Coronary artery (tissue), 2 donors: ENCODE measurements around the gene DRD4.

Source experiments
- DNase-seq: peaks from one replicate; pipeline ENCODE4 v3.0.0-alpha.2; 2017; ENCODE audit warnings: low spot score
- H3K27ac ChIP-seq, 2 donors: fragments of 200-600 bp; sonication (generic); one replicate each; pipeline ENCODE4 v1.5.1; 2016 to 2019
- H3K4me3 ChIP-seq: fragments of 200-600 bp; sonication (generic); 2 replicates; pipeline ENCODE4 v1.5.1; 2016; ENCODE audit warnings: mild to moderate bottlenecking, moderate library complexity
- TF ChIP-seq, protein P1 (sequence below): fragments of 200-600 bp; sonication (generic); IDR thresholded peaks from one replicate; pipeline ENCODE4 v1.5.1; 2019; ENCODE audit warnings: antibody characterized with exemption

Gene DRD4

DNA sequence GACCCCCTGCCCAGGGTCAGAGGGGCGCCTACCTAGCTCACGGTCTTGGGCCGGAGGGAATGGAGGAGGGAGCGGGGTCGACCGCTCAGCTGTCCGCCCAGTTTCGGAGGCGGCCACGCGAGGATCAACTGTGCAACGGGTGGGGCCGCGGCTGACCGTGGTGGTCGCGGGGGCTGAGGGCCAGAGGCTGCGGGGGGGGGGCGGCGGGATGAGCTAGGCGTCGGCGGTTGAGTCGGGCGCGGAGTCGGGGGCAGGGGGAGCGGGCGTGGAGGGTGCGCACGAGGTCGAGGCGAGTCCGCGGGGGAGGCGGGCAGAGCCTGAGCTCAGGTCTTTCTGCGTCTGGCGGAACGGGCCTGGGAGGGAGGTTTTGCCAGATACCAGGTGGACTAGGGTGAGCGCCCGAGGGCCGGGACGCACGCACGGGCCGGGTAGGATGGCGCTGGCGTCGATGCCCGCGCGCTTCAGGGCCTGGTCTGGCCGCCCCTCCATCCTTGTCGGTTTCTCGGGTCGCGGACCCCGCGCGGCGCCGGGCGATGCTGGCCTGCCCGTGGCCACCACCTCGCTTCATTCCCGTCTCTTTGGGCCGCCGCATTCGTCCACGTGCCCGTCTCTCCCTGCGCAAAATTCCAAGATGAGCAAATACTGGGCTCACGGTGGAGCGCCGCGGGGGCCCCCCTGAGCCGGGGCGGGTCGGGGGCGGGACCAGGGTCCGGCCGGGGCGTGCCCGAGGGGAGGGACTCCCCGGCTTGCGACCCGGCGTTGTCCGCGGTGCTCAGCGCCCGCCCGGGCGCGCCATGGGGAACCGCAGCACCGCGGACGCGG lies at the start of gene DRD4:
TSS of gene DRD4 (plus strand) at position 759 of the 822 bp plus-strand sequence. CDS start at position 795, 36 bp downstream.
- H3K4me3 ChIP-seq: peak within 1 kb of the TSS; percentile 69
- TF ChIP-seq, protein P1, sequence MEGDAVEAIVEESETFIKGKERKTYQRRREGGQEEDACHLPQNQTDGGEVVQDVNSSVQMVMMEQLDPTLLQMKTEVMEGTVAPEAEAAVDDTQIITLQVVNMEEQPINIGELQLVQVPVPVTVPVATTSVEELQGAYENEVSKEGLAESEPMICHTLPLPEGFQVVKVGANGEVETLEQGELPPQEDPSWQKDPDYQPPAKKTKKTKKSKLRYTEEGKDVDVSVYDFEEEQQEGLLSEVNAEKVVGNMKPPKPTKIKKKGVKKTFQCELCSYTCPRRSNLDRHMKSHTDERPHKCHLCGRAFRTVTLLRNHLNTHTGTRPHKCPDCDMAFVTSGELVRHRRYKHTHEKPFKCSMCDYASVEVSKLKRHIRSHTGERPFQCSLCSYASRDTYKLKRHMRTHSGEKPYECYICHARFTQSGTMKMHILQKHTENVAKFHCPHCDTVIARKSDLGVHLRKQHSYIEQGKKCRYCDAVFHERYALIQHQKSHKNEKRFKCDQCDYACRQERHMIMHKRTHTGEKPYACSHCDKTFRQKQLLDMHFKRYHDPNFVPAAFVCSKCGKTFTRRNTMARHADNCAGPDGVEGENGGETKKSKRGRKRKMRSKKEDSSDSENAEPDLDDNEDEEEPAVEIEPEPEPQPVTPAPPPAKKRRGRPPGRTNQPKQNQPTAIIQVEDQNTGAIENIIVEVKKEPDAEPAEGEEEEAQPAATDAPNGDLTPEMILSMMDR: no peak
- DNase-seq: no peak
- H3K27ac ChIP-seq: no peak within 1 kb of the TSS

DNA sequence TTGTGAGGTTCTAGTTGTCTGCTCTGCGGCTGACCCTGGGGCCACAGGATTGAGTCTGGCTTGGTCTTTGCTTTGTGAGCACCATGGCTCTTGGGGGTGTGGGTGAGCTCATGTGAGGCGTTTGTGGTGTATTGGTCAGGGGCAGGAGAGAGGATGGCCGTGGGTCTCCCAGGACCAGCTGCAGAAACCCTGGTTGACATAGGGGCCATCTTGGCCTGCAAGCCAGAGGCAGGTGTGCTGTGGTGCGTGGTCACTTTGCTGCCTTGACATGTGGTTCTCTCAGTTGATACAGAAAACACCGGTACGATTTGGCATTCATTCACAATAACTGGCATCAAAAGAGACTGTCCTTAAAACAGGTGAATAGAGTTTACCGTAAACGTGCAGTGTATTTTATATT lies 49.5 kb upstream of the DRD4 start:
- Histone ChIP-seq H3K4me3 (no peak overlapping the region), H3K27ac (no peak overlapping the region)
- TF ChIP-seq, protein P1: no peak
- DNase-seq: no peak

DNA sequence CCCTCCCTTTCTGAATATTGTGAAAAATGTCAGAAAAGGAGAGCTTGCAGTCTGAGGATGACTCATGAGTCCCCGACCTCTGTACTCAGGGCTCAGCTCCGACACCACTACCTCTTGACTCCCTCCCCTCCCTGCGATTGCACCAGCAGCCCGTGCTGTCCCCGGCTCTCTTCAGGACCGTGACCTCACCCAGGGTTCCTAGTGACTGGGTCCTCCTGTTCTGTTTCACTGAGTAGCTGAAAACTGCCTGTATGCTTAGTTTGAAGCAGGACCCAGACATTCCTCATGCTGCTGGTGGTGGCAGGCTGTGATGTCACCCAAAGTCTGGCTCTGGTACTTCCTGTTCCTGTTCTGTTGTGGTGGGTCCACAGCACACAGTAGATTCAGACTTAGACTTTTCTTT lies 49.1 kb upstream of the DRD4 start:
- TF ChIP-seq, protein P1: no peak
- Histone ChIP-seq H3K4me3 (no peak overlapping the region), H3K27ac (no peak overlapping the region)
- DNase-seq: no peak

DNA sequence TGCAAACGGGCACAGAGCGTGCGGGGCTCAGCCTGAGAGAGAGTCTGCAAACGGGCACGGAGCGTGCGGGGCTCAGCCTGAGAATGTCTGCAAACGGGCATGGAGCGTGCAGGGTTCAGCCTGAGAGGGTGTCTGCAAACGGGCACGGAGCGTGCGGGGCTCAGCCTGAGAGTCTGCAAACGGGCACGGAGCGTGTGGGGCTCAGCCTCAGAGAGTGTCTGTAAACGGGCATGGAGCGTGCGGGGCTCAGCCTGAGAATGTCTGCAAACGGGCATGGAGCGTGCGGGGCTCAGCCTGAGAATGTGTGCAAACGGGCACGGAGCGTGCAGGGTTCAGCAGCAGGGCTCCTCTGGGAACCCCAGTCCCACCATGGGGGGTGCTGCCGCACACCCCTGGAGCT lies 47.3 kb upstream of the DRD4 start:
- H3K4me3 ChIP-seq: no peak overlapping the region
- TF ChIP-seq, protein P1: no peak
- DNase-seq: no peak
- H3K27ac ChIP-seq: no peak overlapping the region

DNA sequence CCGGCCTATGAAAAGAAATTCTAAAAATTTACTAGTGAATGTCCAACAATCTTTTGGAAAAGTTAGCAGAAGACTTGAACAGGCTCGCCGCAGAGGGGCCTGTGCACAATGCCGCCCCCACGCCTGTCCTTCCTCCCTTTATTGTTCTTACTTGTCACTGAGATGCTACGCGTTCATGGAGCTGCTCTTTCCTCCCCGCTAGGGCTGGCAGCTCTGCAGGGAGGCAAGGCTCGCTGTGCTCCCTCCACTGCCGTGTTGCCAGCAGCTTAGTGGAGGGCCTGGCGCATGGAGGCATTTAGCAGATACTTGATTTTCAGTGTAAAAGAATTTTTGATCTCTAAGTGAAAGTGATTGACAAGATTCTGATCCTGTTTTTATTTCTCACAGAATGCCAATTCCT lies 46.1 kb upstream of the DRD4 start:
- TF ChIP-seq, protein P1: no peak
- no peak overlapping the region for H3K4me3 ChIP-seq
- no peak for DNase-seq

DNA sequence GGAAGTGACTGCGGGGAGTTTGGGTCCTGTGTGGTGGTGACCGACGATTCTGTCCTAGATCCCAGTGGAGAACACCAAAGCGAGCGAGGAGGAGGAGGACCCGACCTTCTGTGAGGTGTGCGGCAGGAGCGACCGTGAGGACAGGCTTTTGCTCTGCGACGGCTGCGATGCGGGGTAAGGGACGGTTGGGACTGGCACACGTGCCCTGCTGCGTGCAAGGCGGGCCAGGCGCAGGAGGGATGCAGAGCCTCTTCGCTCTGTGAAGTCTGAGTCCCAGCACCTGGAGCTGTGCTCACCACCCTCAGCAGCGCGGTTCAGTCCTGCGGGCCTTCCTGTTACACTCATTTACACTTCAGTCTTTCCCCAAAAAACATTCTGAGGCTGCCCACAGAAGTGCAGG lies 44.6 kb upstream of the DRD4 start:
- no peak for DNase-seq
- Histone ChIP-seq H3K4me3 (no peak overlapping the region), H3K27ac (no peak overlapping the region)
- TF ChIP-seq, protein P1: no peak

More for the DNA sequence above, 46.1 kb upstream of the DRD4 start:
- H3K27ac ChIP-seq: no peak overlapping the region

DNA sequence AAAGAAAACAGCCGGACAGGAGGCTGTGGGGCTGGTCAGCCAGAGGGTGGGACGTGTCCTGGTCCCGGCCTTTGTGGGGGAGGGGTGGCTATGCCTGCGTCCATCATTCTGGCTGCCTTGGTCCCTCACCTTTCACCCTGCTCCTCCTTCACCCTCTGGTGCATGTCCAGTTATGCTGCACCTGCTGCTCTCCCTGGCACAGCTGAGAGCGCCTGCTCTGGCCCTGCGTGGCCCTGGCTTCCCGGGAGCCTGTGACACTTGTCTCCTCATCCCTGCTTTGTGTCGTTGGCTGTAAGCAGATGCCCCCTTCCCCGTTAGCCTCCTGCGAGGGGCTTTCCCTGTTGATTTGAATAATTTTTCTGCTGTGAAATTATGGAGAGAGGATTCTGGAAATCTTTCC lies 44.2 kb upstream of the DRD4 start:
- DNase-seq: no peak
- TF ChIP-seq, protein P1: no peak
- Histone ChIP-seq H3K4me3 (no peak overlapping the region), H3K27ac (no peak overlapping the region)
